ENCODE measurements around the gene TRIM47. TPM values are rescaled to one million over a fixed set of nuclear protein-coding genes. Genes with fewer than 3 reads are reported as not detected.

The TRIM47 gene
- total RNA-seq, 1 experiment from 2014 or later, result 6.9 TPM

DNA sequence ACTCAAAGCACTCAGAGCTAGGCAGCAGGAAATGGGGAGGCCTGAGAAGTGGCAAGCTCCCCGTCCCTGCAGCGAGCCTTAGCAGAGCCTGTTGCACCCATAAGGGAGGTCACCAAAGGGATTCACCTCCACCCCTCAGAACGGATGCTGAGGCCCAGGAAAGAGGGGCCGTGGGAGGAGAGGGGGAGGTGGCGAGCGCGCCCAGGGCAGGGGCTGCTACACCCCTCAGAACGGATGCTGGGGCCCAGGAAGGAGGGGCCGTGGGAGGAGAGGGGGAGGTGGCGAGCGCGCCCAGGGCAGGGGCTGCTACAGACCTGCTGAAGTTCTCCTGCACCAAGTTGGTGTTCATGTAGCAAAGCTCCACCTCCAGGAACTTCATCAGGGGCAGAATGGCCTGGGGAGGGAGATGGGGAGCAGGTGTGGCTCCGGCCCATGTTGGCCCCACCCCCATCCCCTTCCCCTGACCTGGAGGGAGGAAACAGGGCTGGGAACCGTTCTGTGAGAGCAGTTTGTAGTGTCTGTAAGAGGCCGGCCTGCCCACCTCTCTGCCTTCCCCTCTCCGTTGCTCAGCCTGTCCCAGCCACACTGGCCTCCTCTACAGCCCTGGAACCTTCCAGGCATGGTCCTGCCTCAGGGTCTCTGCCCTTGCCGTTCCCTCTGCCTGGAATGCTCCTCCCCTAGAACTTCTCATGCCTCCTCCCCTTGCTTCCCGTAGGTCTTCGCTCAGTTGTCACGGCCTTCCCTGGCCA is 45.6 kb downstream of the TRIM47 start:
- no peak for TF ChIP-seq CTCF (conservative IDR thresholded peaks at IDR 0.05)
- Histone ChIP-seq H2BK20ac (ENCODE audit: low read depth, low read length, poor library complexity, severe bottlenecking) (no peak overlapping the region), H3K18ac (ENCODE audit: insufficient read length, low read depth, low read length) (peak overlapping the region; percentile 9), H4K20me1 (ENCODE audit: control insufficient read depth, insufficient read depth, insufficient read length) (no peaks in the 10 kb centered on the region), H3K56ac (ENCODE audit: insufficient read length, low read depth, low read length) (no peak overlapping the region), H3K9me3 (ENCODE audit: control insufficient read depth, low read depth, low read length) (no peaks in the 10 kb centered on the region), H4K91ac (ENCODE audit: insufficient read length, low read depth, low read length) (no peak overlapping the region), H3K4ac (ENCODE audit: low read depth, low read length) (no peak overlapping the region), H3T11ph (ENCODE audit: low read length) (no peak overlapping the region), H3K14ac (ENCODE audit: insufficient read depth, low read length) (no peak overlapping the region), H2AK5ac (ENCODE audit: insufficient read length, low read length) (no peak overlapping the region), H3K23me2 (ENCODE audit: insufficient read length, low read depth, low read length, poor library complexity, severe bottlenecking) (no peaks in the 10 kb centered on the region), H3K79me1 (ENCODE audit: insufficient read depth, low read depth, low read length, poor library complexity, severe bottlenecking) (no peaks in the 10 kb centered on the region), H2BK120ac (ENCODE audit: low read depth, low read length, poor library complexity, severe bottlenecking) (no peak overlapping the region), H4K5ac (ENCODE audit: insufficient read length, low read depth, low read length) (no peak overlapping the region), H2BK5ac (ENCODE audit: insufficient read length, low read length) (no peak overlapping the region), H3K23ac (ENCODE audit: insufficient read length, low read depth, low read length) (no peak overlapping the region), H3K27ac (ENCODE audit: insufficient read length, low read depth, low read length) (no peak overlapping the region), H3K4me1 (ENCODE audit: insufficient read depth, low read length) (peaks cover 5% of the 10 kb centered on the region; the same call in 1 of the 2 replicates), H3K27me3 (ENCODE audit: insufficient read depth, low read length) (no peaks in the 10 kb centered on the region), H3K4me2 (ENCODE audit: insufficient read depth, insufficient read length, low read length) (peak overlapping the region; percentile 43), H2BK12ac (ENCODE audit: insufficient read length, low read depth, low read length) (no peak overlapping the region), H2AFZ (ENCODE audit: low read length) (no peak overlapping the region), H2BK15ac (ENCODE audit: low read depth, low read length) (no peak overlapping the region), H3K79me2 (ENCODE audit: insufficient read depth, low read length) (no peaks in the 10 kb centered on the region), H3K9ac (ENCODE audit: extremely low read depth, insufficient read length, low read length) (no peak overlapping the region), H4K8ac (replicated peaks; ENCODE audit: insufficient read length, low read depth, low read length) (no peak overlapping the region)
- H3K4me1 Mint-ChIP-seq, result peaks cover 23 to 41% of the 10 kb centered on the region in 2 experiments
- peak overlapping the region; percentile 42 to 74 for H3K4me3 Mint-ChIP-seq
- H3K27ac Mint-ChIP-seq, result peak overlapping the region; percentile 89 to 94 (median 94)
- H3K9me3 Mint-ChIP-seq, result no peaks in the 10 kb centered on the region
- no peaks in the 10 kb centered on the region for H3K36me3 Mint-ChIP-seq (ENCODE audit: insufficient read depth in 1 of 3, low read depth in 3 of 3)
- peak; percentile 95 for DNase-seq
- no CpG with 5 or more reads among the region's 20 CpGs for WGBS (ENCODE audit: extremely low coverage, insufficient read length, low lambda C conversion rate)
- H3K27me3 Mint-ChIP-seq (ENCODE audit: low read depth), result no peaks in the 10 kb centered on the region

Measured in H9 (cell line).